ENCODE results near the gene PPM1M. TPM values are rescaled to one million over a fixed set of nuclear protein-coding genes. Genes with fewer than 3 reads are reported as not detected.

PPM1M gene
- total RNA-seq, 2 donors from 2014 or later, result 45.7 to 47.7 TPM

GRCh38 chr3:52299247-52299878 is 53.8 kb downstream of the PPM1M start:
- Mint-ChIP-seq H3K9me3 (no peaks in the 10 kb centered on the region), H3K27ac (peak overlapping the region in 1 of 2 donors; percentile 73), H3K36me3 (no peaks in the 10 kb centered on the region), H3K27me3 (no peaks in the 10 kb centered on the region), H3K4me1 (ENCODE audit: low read depth in 2 of 2) (peaks cover 5 to 21% of the 10 kb centered on the region in 2 donors), H3K4me3 (no peak overlapping the region)
- DNase-seq (ENCODE audit: low spot score) (no peak), ATAC-seq (no peak)

Other genes with a start within 250 kb of the PPM1M start
- gene RPL29, start 249.9 kb upstream of the PPM1M start, total RNA-seq, result 100 to 1,000 TPM; 598 to 910 TPM
- 10 to 100 TPM; 19.4 to 31.0 TPM for gene DUSP7, start 189.2 kb upstream of the PPM1M start, total RNA-seq
- gene POC1A, start 91.3 kb upstream of the PPM1M start, total RNA-seq, result 10 to 100 TPM; 14.9 to 35.3 TPM
- 100 to 1,000 TPM in 1 of 2 donors, 10 to 100 TPM in 1; 93.6 to 121 TPM for gene ALAS1, start 47.6 kb upstream of the PPM1M start, total RNA-seq
- under 1 TPM; 0.10 to 0.39 TPM for gene TLR9, start 20.1 kb upstream of the PPM1M start, total RNA-seq
- 100 to 1,000 TPM in 1 of 2 donors, 10 to 100 TPM in 1; 90.3 to 117 TPM for gene TWF2, start 6.6 kb upstream of the PPM1M start, total RNA-seq
- 10 to 100 TPM; 82.8 to 87.4 TPM for gene WDR82, start 32.9 kb downstream of the PPM1M start, total RNA-seq
- gene GLYCTK, start 42.1 kb downstream of the PPM1M start, total RNA-seq, result 10 to 100 TPM; 26.0 to 34.2 TPM
- gene DNAH1, start 70.6 kb downstream of the PPM1M start, total RNA-seq, result 10 to 100 TPM; 24.3 to 35.4 TPM
- gene BAP1, start 164.2 kb downstream of the PPM1M start, total RNA-seq, result 100 to 1,000 TPM in 1 of 2 donors, 10 to 100 TPM in 1; 96.1 to 131 TPM
- gene PHF7, start 164.9 kb downstream of the PPM1M start, total RNA-seq, result 10 to 100 TPM in 1 of 2 donors, 1 to 10 TPM in 1; 3.8 to 11.8 TPM
- under 1 TPM in 1 of 2 donors, not detected in 1; 0.08 TPM for gene SEMA3G, start 199.3 kb downstream of the PPM1M start, total RNA-seq
- gene TNNC1, start 208.3 kb downstream of the PPM1M start, total RNA-seq, result not detected
- gene NISCH, start 209.8 kb downstream of the PPM1M start, total RNA-seq, result 100 to 1,000 TPM in 1 of 2 donors, 10 to 100 TPM in 1; 72.5 to 116 TPM
- under 1 TPM; 0.57 to 0.92 TPM for gene STAB1, start 249.6 kb downstream of the PPM1M start, total RNA-seq